ENCODE data around the gene SCAF8. TPM values are rescaled to one million over a fixed set of nuclear protein-coding genes. Genes with fewer than 3 reads are reported as not detected.

The SCAF8 gene
- polyA plus RNA-seq, 1 of the 3 experiments (the other 2 are of a cell fraction): 11.0 TPM

DNA sequence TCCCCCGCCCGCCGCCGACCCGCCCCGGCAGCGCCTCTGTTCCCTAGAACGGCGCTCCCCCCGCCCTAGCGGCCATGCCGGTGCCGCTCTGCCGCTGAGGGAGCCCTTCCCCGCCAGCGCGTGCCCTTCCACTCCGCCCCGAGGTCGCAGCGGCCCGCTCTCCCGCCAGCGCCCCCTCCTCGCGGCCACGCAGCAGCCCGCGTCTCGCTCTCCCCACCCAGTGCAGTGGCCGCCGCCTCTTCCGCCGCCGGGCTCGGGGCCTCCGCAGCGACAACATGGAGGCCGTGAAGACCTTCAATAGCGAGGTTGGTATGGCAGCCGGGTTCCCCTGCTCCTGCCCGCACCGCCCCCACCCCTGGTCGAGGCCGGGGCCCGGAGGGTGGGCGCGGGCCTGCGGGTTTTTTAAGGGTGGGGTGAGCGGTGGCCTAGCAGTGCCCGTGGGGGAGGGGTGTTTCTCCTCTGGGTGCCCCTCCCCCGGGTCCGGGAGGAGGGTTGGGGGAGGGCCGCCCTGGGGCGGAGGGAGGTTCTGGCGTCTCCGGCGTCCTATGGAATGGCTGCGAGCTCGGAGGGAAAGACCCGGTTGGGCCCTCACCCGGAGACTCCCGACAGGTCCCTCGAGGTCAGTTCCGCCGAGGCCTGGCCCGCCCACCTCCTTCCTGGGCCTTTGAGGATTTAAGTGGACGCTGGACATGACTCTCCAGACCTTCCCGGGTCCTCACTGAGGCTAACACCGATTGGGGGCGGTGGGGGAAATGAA is 588 bp downstream of the SCAF8 start:
- DNase-seq: peak; percentile 97
- Histone ChIP-seq H3K27ac (ENCODE audit: low read depth in 2 of 2, low read length in 1 of 2) (peak overlapping the region; percentile 95 to 96), H3F3A (replicated peaks; ENCODE audit: insufficient read depth) (peaks cover 14% of the 10 kb centered on the region), H3K4me1 (ENCODE audit: control insufficient read depth in 1 of 2, insufficient read depth in 2 of 2, low read depth in 1 of 2, low read length in 1 of 2) (peaks cover 6 to 18% of the 10 kb centered on the region in 2 experiments; a peak in 3 of 4 replicates), H3K9me2 (no peaks in the 10 kb centered on the region), H4K20me1 (ENCODE audit: insufficient read depth) (peaks cover 47% of the 10 kb centered on the region), H2AFZ (ENCODE audit: low read depth) (0 out of 2 replicates have a peak overlapping the region, but pooled peaks have one; percentile 51), H3K9ac (peak overlapping the region; percentile 99), H3K36me3 (replicated peaks in 1 of 2; ENCODE audit: control insufficient read depth in 1 of 2, insufficient read depth in 2 of 2, low read length in 1 of 2) (peaks cover 4 to 5% of the 10 kb centered on the region in 2 experiments), H3K79me2 (ENCODE audit: insufficient read depth) (peaks cover 48% of the 10 kb centered on the region), H3K9me3 (no peaks in the 10 kb centered on the region), H3K4me2 (peak overlapping the region; percentile 91), H3K4me3 (ENCODE audit: low read depth in 2 of 2, low read length in 1 of 2) (peak overlapping the region; percentile 76 to 80), H3K27me3 (ENCODE audit: insufficient read depth) (no peaks in the 10 kb centered on the region)
- CTCF ChIA-PET: interaction anchor here (0.6 to 1.1 kb wide), 3 partner anchors 42 to 242 kb away, joined by 3 read pairs; no protein-coding TSS in a partner anchor
- POLR2A ChIA-PET: no interaction called here
- 0% methylated on average over 11 of the region's 71 CpGs for WGBS (ENCODE audit: low lambda C conversion rate)
- TF ChIP-seq MEF2A (IDR thresholded peaks at IDR 0.05; ENCODE audit: borderline replicate concordance, low read depth): no peak
- peak; percentile 67 for TF ChIP-seq MXI1 (IDR thresholded peaks at IDR 0.05; ENCODE audit: low read depth, low read length)
- no peak; the same call in 1 of the 2 replicates for TF ChIP-seq SIN3A (IDR thresholded peaks at IDR 0.05; ENCODE audit: borderline replicate concordance, low read depth, low read length)
- no peak for TF ChIP-seq RXRA (IDR thresholded peaks at IDR 0.05; ENCODE audit: borderline replicate concordance, low read depth)
- peak; percentile 96 for TF ChIP-seq POLR2AphosphoS5 (IDR thresholded peaks at IDR 0.05; ENCODE audit: low read depth, low read length)
- TF ChIP-seq, protein P1, sequence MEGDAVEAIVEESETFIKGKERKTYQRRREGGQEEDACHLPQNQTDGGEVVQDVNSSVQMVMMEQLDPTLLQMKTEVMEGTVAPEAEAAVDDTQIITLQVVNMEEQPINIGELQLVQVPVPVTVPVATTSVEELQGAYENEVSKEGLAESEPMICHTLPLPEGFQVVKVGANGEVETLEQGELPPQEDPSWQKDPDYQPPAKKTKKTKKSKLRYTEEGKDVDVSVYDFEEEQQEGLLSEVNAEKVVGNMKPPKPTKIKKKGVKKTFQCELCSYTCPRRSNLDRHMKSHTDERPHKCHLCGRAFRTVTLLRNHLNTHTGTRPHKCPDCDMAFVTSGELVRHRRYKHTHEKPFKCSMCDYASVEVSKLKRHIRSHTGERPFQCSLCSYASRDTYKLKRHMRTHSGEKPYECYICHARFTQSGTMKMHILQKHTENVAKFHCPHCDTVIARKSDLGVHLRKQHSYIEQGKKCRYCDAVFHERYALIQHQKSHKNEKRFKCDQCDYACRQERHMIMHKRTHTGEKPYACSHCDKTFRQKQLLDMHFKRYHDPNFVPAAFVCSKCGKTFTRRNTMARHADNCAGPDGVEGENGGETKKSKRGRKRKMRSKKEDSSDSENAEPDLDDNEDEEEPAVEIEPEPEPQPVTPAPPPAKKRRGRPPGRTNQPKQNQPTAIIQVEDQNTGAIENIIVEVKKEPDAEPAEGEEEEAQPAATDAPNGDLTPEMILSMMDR (IDR thresholded peaks at IDR 0.05): no peak
- TF ChIP-seq, protein P2, sequence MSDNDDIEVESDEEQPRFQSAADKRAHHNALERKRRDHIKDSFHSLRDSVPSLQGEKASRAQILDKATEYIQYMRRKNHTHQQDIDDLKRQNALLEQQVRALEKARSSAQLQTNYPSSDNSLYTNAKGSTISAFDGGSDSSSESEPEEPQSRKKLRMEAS (IDR thresholded peaks at IDR 0.05; ENCODE audit: low read depth): peak; percentile 72
- TF ChIP-seq ELF1 (IDR thresholded peaks at IDR 0.05): peak; percentile 46; the same call in 1 of the 2 replicates
- TF ChIP-seq NRF1 (IDR thresholded peaks at IDR 0.05; ENCODE audit: low read depth, low read length): no peak
- TF ChIP-seq, protein P3, sequence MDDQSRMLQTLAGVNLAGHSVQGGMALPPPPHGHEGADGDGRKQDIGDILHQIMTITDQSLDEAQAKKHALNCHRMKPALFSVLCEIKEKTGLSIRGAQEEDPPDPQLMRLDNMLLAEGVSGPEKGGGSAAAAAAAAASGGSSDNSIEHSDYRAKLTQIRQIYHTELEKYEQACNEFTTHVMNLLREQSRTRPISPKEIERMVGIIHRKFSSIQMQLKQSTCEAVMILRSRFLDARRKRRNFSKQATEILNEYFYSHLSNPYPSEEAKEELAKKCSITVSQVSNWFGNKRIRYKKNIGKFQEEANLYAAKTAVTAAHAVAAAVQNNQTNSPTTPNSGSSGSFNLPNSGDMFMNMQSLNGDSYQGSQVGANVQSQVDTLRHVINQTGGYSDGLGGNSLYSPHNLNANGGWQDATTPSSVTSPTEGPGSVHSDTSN (IDR thresholded peaks at IDR 0.05): peak; percentile 43
- TF ChIP-seq, protein P4, sequence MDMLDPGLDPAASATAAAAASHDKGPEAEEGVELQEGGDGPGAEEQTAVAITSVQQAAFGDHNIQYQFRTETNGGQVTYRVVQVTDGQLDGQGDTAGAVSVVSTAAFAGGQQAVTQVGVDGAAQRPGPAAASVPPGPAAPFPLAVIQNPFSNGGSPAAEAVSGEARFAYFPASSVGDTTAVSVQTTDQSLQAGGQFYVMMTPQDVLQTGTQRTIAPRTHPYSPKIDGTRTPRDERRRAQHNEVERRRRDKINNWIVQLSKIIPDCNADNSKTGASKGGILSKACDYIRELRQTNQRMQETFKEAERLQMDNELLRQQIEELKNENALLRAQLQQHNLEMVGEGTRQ (IDR thresholded peaks at IDR 0.05; ENCODE audit: borderline replicate concordance, low read depth, low read length): no peak
- TF ChIP-seq, protein P5, sequence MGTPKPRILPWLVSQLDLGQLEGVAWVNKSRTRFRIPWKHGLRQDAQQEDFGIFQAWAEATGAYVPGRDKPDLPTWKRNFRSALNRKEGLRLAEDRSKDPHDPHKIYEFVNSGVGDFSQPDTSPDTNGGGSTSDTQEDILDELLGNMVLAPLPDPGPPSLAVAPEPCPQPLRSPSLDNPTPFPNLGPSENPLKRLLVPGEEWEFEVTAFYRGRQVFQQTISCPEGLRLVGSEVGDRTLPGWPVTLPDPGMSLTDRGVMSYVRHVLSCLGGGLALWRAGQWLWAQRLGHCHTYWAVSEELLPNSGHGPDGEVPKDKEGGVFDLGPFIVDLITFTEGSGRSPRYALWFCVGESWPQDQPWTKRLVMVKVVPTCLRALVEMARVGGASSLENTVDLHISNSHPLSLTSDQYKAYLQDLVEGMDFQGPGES (IDR thresholded peaks at IDR 0.05; ENCODE audit: low read depth, low read length): peak; percentile 16; the same call in 1 of the 2 replicates
- TF ChIP-seq SMC3 (IDR thresholded peaks at IDR 0.05; ENCODE audit: low read depth, low read length): no peak
- TF ChIP-seq TCF12 (IDR thresholded peaks at IDR 0.05): no peak
- no peak for TF ChIP-seq RCOR1 (IDR thresholded peaks at IDR 0.05; ENCODE audit: low read length)
- peak; percentile 79 for TF ChIP-seq GABPA (IDR thresholded peaks at IDR 0.05; ENCODE audit: low read depth)
- TF ChIP-seq RFX5 (IDR thresholded peaks at IDR 0.05; ENCODE audit: low read length): no peak
- TF ChIP-seq FOXM1 (IDR thresholded peaks at IDR 0.05; ENCODE audit: low read depth): no peak
- TF ChIP-seq TAF1 (IDR thresholded peaks at IDR 0.05; ENCODE audit: borderline replicate concordance, low read depth, low read length): peak; percentile 83
- TF ChIP-seq RAD21 (IDR thresholded peaks at IDR 0.05; ENCODE audit: low read length): no peak
- peak; percentile 41; the same call in 1 of the 2 replicates for TF ChIP-seq YY1 (IDR thresholded peaks at IDR 0.05; ENCODE audit: low read depth)
- no peak for TF ChIP-seq JUND (IDR thresholded peaks at IDR 0.05)
- peak in 1 of 2 experiments; percentile 12; a peak in 1 of 4 replicates for TF ChIP-seq EP300 (IDR thresholded peaks at IDR 0.05; ENCODE audit: borderline replicate concordance in 1 of 2, low read depth in 1 of 2, low read length in 1 of 2)
- TF ChIP-seq, protein P6, sequence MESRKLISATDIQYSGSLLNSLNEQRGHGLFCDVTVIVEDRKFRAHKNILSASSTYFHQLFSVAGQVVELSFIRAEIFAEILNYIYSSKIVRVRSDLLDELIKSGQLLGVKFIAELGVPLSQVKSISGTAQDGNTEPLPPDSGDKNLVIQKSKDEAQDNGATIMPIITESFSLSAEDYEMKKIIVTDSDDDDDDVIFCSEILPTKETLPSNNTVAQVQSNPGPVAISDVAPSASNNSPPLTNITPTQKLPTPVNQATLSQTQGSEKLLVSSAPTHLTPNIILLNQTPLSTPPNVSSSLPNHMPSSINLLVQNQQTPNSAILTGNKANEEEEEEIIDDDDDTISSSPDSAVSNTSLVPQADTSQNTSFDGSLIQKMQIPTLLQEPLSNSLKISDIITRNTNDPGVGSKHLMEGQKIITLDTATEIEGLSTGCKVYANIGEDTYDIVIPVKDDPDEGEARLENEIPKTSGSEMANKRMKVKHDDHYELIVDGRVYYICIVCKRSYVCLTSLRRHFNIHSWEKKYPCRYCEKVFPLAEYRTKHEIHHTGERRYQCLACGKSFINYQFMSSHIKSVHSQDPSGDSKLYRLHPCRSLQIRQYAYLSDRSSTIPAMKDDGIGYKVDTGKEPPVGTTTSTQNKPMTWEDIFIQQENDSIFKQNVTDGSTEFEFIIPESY (IDR thresholded peaks at IDR 0.05; ENCODE audit: borderline replicate concordance, low read depth): no peak
- TF ChIP-seq, protein P7, sequence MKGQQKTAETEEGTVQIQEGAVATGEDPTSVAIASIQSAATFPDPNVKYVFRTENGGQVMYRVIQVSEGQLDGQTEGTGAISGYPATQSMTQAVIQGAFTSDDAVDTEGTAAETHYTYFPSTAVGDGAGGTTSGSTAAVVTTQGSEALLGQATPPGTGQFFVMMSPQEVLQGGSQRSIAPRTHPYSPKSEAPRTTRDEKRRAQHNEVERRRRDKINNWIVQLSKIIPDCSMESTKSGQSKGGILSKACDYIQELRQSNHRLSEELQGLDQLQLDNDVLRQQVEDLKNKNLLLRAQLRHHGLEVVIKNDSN (IDR thresholded peaks at IDR 0.05; ENCODE audit: borderline replicate concordance, low read depth): no peak
- TF ChIP-seq FOXJ3 (CRISPR knock-in tag; IDR thresholded peaks at IDR 0.05): 0 out of 2 replicates have a peak, but pooled peaks have one; percentile 9

Data from SK-N-SH (cell line).